Smooth muscle cell (in vitro differentiated cells): ENCODE results near the gene SYT8. TPM values are rescaled to one million over a fixed set of nuclear protein-coding genes. Genes with fewer than 3 reads are reported as not detected.

Experiments used
- DNase-seq: peaks from one replicate; lab custom pipeline; 2025; ENCODE audit not compliant: unreplicated experiment; lab: John Stamatoyannopoulos, UW
- H2AFZ ChIP-seq: fragments of 200-600 bp; sonication (generic); 2 replicates; pipeline ENCODE4 v1.6.0; 2016; ENCODE audit warnings: antibody characterized with exemption, low read depth, mild to moderate bottlenecking
- H3F3A ChIP-seq: fragments of 200-600 bp; sonication (generic); 2 replicates; pipeline ENCODE4 v1.6.0; 2017; ENCODE audit warnings: antibody characterized with exemption, low read depth
- H3K27ac ChIP-seq: fragments of 200-600 bp; sonication (generic); 2 replicates; pipeline ENCODE4 v1.5.1; 2016; ENCODE audit warnings: low read depth, mild to moderate bottlenecking
- H3K27me3 ChIP-seq: fragments of 200-600 bp; sonication (generic); 2 replicates; pipeline ENCODE4 v1.6.1; 2016; ENCODE audit warnings: low read depth, mild to moderate bottlenecking
- H3K36me3 ChIP-seq: fragments of 200-600 bp; sonication (generic); 2 replicates; pipeline ENCODE4 v1.5.1; 2016; ENCODE audit warnings: low read depth
- H3K4me1 ChIP-seq: fragments of 200-600 bp; sonication (generic); 2 replicates; pipeline ENCODE4 v1.5.1; 2016; ENCODE audit warnings: low read depth
- H3K4me2 ChIP-seq: fragments of 200-600 bp; sonication (generic); 2 replicates; pipeline ENCODE4 v1.6.0; 2016; ENCODE audit warnings: mild to moderate bottlenecking
- H3K4me3 ChIP-seq: fragments of 200-600 bp; sonication (generic); 2 replicates; pipeline ENCODE4 v1.5.1; 2016; ENCODE audit warnings: mild to moderate bottlenecking
- H3K79me2 ChIP-seq: fragments of 200-600 bp; sonication (generic); 2 replicates; pipeline ENCODE4 v1.6.0; 2016; ENCODE audit warnings: low read depth, mild to moderate bottlenecking
- H3K9ac ChIP-seq: fragments of 200-600 bp; sonication (generic); 2 replicates; pipeline ENCODE4 v1.6.0; 2016; ENCODE audit warnings: low read depth
- H3K9me3 ChIP-seq: fragments of 200-600 bp; sonication (generic); replicated peaks from 2 replicates; pipeline ENCODE4 v1.5.1; 2016; ENCODE audit warnings: low read depth
- H4K20me1 ChIP-seq: fragments of 200-600 bp; sonication (generic); 2 replicates; pipeline ENCODE4 v1.6.0; 2016; ENCODE audit warnings: low read depth
- whole genome bisulfite sequencing: methylation state at CpG from one replicate; pipeline ENCODE4 v1.1.7; 2016; ENCODE audit warnings: low lambda C conversion rate; 5-methylcytosine and 5-hydroxymethylcytosine counted together
- polyA plus RNA-seq: library from polyadenylated mRNA; unstranded; fragments of >200 nt; fragmentation: Nextera tagmentation; extraction: Ambion mirVana; gene quantifications from 2 replicates; pipeline ENCODE4 v1.2.1, GENCODE V29; 2016
- total RNA-seq: library from RNA; depleted of rRNA; stranded (reverse); fragments of >200 nt; gene quantifications from 2 replicates; pipeline ENCODE4 v1.2.3, GENCODE V29; 2014
- TF ChIP-seq, protein P1 (sequence below): fragments of 200-600 bp; sonication (generic); IDR thresholded peaks from 2 replicates; pipeline ENCODE4 v1.5.1; 2017; ENCODE audit warnings: borderline replicate concordance, mild to moderate bottlenecking, antibody characterized with exemption; ENCODE audit not compliant: insufficient read depth, poor library complexity, severe bottlenecking

SYT8 gene
- total and polyA plus RNA-seq, 2 experiments from 2014 or later, result 0.13 to 2.0 TPM

DNA sequence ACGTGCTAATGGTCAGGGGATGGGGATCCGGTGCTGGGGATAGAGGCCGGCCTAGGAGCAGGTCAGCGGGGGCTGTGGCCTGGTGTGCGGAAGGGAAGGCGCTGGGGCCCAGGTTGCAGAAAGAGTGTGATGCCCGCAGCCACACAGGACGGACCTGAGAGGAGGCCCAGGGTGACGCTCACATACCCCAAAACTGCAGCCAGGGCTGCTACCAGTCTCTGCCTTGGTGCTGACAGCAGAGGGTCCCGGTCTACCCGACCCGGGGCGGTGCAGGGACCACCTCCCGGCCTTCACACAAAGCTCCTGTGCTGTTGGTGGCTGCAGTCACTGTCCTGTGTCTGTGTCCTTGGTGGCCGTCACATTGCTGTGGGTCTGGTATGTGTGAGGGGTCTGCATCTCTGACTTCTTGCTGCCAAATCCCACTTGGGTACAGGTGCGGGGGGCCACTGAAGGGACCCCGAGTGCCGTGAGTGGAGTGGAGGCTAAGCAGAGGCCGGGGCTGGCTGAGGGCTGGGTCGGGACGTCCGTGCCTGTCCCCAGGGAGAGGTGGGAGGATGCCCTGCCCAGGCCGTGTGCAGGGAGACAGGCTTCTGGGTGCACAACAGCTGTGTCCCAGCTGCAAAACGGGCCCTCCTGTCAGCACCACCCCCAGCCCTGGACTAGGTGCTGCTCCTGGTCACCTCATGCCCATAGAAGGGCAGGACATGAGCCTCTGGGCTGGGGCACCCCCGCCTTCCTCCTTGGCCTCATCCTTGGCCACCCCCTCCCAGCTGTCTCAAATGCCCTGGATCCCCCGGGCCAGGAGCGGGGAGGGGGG is 19.6 kb downstream of the SYT8 start:
- DNase-seq, result no peak
- Histone ChIP-seq H3K27ac (no peak overlapping the region), H3K79me2 (no peaks in the 10 kb centered on the region), H3F3A (no peaks in the 10 kb centered on the region), H3K4me2 (no peak overlapping the region), H2AFZ (no peak overlapping the region), H3K27me3 (no peaks in the 10 kb centered on the region), H4K20me1 (no peaks in the 10 kb centered on the region), H3K4me1 (no peaks in the 10 kb centered on the region), H3K4me3 (no peak overlapping the region), H3K9ac (no peak overlapping the region), H3K36me3 (no peaks in the 10 kb centered on the region), H3K9me3 (no peaks in the 10 kb centered on the region)
- WGBS, result 88% methylated on average over 23 of the region's 27 CpGs
- TF ChIP-seq, protein P1, sequence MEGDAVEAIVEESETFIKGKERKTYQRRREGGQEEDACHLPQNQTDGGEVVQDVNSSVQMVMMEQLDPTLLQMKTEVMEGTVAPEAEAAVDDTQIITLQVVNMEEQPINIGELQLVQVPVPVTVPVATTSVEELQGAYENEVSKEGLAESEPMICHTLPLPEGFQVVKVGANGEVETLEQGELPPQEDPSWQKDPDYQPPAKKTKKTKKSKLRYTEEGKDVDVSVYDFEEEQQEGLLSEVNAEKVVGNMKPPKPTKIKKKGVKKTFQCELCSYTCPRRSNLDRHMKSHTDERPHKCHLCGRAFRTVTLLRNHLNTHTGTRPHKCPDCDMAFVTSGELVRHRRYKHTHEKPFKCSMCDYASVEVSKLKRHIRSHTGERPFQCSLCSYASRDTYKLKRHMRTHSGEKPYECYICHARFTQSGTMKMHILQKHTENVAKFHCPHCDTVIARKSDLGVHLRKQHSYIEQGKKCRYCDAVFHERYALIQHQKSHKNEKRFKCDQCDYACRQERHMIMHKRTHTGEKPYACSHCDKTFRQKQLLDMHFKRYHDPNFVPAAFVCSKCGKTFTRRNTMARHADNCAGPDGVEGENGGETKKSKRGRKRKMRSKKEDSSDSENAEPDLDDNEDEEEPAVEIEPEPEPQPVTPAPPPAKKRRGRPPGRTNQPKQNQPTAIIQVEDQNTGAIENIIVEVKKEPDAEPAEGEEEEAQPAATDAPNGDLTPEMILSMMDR, result no peak

DNA sequence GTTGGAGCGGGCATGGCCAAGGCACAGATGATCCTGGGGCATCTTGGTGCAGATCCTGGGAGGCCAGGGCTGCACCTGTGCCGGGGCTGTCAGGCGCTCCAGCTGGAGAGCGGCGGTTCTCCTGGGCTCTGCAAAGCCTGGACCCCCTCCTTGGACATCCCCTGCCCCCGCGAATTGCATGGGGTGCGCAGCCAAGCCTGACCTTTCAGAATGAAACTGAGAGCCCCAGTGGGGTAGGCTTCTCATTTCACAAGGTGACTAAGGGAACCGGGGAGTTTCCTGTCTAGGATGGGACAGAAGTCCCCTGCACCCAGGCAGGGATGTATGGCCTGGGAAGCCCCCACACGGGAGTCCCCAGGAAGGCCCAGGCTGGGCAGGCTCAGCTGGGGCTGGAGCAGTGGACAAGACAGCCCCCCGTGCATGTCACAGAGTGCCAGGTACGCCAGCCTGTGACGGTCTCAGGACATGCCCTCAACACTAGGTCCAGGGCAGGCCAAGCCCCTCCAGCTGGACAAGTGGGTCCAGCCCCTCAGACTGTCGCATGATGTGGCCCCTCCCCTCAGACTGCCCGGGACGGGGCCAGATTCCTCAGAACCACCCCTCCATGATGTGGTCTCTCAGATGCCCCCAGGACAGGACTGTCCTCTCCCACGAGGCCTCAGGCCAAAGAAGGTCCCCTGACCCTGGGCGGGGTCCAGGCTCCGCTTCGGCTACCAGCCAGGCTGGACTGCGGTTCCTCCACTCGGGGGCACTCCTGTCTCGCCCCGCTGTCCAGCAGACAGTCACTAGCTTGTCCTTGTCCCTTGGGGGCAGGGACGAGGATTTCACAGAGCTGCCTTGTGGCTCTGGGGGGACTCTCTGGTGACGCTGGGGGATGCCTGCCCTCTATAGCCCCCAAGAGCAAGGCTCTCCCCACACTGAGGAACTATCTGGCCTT is 20.4 kb downstream of the SYT8 start:
- DNase-seq, result no peak
- TF ChIP-seq, protein P1, result no peak

DNA sequence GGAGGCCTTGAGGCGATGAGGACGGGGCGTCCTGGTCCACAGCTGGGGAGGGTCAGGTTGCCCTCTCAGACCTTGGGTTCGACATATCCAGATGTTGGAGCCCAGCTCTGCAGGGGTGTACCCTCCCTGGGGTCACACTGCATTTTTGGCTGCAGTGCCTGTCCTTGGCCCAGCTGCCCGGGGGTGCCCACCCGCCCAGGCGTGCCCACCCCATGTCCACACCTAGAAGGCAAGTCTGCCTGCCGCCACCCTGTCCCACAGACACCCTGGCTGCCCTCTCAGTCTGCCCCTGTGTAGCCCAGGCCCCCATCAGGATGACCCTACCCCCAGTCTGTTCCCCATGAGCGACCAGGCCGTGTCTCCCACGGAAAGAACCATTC is 21.1 kb downstream of the SYT8 start:
- TF ChIP-seq, protein P1, result no peak
- no peaks in the 10 kb centered on the region for H3K79me2 ChIP-seq
- no peaks in the 10 kb centered on the region for H3K36me3 ChIP-seq
- H4K20me1 ChIP-seq, result no peaks in the 10 kb centered on the region
- no peak for DNase-seq
- no peak overlapping the region for H2AFZ ChIP-seq
- H3F3A ChIP-seq, result no peaks in the 10 kb centered on the region
- H3K27me3 ChIP-seq, result no peaks in the 10 kb centered on the region
- no peak overlapping the region for H3K27ac ChIP-seq
- no peak overlapping the region for H3K4me3 ChIP-seq
- WGBS, result 99% methylated on average over 10 of the region's 11 CpGs
- H3K4me1 ChIP-seq, result no peaks in the 10 kb centered on the region
- H3K9me3 ChIP-seq, result no peaks in the 10 kb centered on the region
- no peak overlapping the region for H3K4me2 ChIP-seq
- no peak overlapping the region for H3K9ac ChIP-seq

More for the DNA sequence above, 20.4 kb downstream of the SYT8 start:
- Histone ChIP-seq H4K20me1 (no peaks in the 10 kb centered on the region), H3K27ac (no peak overlapping the region), H3K27me3 (no peaks in the 10 kb centered on the region), H3K4me2 (no peak overlapping the region), H3K9me3 (no peaks in the 10 kb centered on the region), H3K9ac (no peak overlapping the region), H2AFZ (no peak overlapping the region), H3F3A (no peaks in the 10 kb centered on the region), H3K79me2 (no peaks in the 10 kb centered on the region), H3K36me3 (no peaks in the 10 kb centered on the region), H3K4me3 (no peak overlapping the region), H3K4me1 (no peaks in the 10 kb centered on the region)
- 86% methylated on average over 26 of the region's 26 CpGs for WGBS
